Amygdala (tissue), 56 donors: ENCODE measurements around the gene CYYR1.

ENCODE experiments used
- DNase-seq, 56 donors: peaks; one replicate each; lab custom pipeline; 2025; lab: John Stamatoyannopoulos, UW

CYYR1 gene

GRCh38 chr21:26443867-26444266 is 129.2 kb downstream of the CYYR1 start:
- no peak for DNase-seq

- no peak for DNase-seq
These were observed 129.8 kb downstream of the CYYR1 start for GRCh38 chr21:26443291-26443690.

GRCh38 chr21:26441149-26441548 is 131.9 kb downstream of the CYYR1 start:
- DNase-seq = no peak

DNA sequence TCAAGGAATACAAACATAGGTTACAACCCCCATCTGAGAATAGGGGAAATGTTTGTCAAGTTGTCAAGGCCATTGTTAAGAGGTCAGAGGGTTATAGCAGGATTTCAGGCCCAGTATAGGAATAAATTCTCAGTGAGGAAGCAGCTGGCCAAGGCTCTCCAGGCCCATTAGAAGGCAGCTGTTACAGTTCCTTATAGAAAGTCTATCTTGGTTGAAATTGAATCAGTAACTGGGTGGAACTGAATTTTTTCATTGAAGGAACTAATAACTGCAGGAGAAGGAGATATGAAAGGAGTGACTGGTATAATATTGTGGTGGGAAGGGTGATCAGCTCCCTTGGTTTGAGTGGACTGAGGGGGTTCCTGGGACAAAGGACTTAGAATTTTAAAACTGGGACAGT is 134.1 kb downstream of the CYYR1 start:
- DNase-seq = no peak

GRCh38 chr21:26437326-26438009 is 135.6 kb downstream of the CYYR1 start:
- DNase-seq = no peak

DNA sequence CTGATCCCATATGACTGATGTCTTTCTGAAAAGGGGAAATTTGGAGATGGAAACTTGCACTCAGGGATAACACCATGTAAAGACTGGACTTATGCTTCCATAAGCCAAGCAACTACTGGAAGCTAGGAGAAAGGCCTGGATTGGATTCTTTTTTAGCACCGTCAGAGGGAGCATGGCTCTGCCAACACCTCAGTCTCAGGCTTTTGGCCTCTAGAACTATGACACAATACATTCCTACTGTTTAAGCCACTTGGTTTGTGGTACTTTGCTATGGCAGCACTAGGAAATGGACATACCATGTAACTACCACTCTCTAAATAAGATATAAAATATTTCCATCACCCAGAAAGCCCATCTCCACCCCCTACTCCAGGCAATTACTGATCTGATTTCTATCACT is 139.7 kb downstream of the CYYR1 start:
- no peak for DNase-seq

- no peak for DNase-seq
These were observed 140.7 kb downstream of the CYYR1 start for GRCh38 chr21:26432410-26432809.

DNA sequence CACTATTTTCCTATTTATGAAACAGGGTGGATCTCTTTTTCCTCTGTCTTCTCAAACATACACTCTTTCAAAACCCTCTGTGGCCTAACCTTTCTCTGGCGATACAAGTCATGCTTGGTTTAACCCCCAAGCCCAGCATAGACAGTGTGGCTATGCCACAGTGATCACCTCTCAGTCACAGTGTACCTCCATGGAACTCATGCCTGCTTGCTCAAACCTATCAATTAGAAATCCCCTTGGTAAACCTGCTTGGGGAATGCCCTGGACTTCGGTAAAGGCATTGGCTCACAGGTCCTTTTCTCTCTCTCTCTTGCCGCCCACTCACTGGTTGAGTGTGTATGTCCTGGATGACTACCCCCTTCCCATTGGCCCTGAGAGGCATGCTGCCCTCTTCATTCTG is 147.5 kb downstream of the CYYR1 start:
- DNase-seq = no peak

- no peak for DNase-seq
These were observed 149.6 kb downstream of the CYYR1 start for GRCh38 chr21:26423511-26423910.

DNA sequence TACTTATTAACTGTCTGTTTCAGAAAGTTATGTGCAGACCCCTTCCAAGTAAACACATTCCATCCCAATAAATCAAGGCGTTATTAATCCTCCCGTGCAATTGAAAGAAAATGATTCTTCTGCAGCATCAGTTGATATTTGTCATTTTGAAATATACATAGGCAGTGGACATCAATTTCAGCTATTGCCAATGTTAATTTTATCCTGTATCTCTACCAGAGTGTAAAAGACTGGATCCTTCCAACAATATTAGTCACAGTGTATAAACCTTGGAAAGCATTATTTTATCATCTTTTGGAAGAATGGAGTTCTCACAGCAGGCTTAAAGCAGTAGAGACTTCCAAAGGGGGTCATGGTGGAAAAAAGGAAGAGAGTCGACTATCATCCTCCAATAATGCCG is 150.4 kb downstream of the CYYR1 start:
- DNase-seq = no peak

- no peak for DNase-seq
These were observed 150.9 kb downstream of the CYYR1 start for GRCh38 chr21:26422138-26422537.

GRCh38 chr21:26421724-26422123 is 151.4 kb downstream of the CYYR1 start:
- DNase-seq = no peak
